ENCODE data around the gene DYNC1H1. TPM values are rescaled to one million over a fixed set of nuclear protein-coding genes. Genes with fewer than 3 reads are reported as not detected.

The DYNC1H1 gene
- total RNA-seq, 4 donors from 2014 or later = 556 to 753 (median 634) TPM

DNA sequence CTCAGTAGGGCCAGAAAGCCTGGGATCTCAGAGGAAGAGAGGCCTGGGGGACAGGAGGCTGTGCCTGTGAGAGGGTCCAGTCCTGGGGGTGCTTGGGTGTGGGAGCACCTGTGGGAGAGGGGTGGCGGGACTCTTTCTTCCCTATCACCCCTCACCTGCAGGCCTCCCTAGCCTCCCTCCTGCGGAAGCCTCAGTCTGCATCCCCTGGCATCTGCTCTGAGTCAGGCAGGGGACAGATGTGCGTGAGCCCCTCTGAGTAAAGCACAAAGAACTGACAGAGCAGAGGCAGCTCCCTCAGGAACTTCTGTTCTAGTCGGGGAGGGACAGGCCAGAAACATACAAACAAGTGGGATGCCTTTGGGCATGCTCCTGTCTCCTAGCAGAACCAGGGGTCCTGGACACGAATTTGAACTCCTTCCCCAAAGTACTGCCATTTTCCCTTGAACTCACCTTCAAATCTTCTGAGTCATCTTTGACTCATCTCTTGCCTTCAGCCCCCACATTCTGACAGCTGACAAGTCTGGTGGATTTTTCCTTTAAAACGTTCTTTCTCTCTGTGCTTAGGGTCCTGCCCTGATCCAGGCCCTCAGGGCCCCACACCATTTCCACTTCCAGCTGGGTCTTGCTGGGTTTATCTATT lies 131.0 kb downstream of the DYNC1H1 start:
- Histone ChIP-seq H3K27me3 (no peaks in the 10 kb centered on the region), H3K4me1 (peaks cover 11% of the 10 kb centered on the region), H3K4me3 (no peak overlapping the region), H3K27ac (no peak overlapping the region), H3K36me3 (no peaks in the 10 kb centered on the region), H3K9me3 (no peaks in the 10 kb centered on the region)
- 81% methylated on average over 6 of the region's 6 CpGs for WGBS
- DNase-seq (ENCODE audit: low spot score in 2 of 2) = no peak
- TF ChIP-seq POLR2A (IDR thresholded peaks at IDR 0.05) (no peak), POLR2AphosphoS5 (IDR thresholded peaks at IDR 0.05) (no peak), EP300 (IDR thresholded peaks at IDR 0.05) (no peak)
- TF ChIP-seq, protein P1, sequence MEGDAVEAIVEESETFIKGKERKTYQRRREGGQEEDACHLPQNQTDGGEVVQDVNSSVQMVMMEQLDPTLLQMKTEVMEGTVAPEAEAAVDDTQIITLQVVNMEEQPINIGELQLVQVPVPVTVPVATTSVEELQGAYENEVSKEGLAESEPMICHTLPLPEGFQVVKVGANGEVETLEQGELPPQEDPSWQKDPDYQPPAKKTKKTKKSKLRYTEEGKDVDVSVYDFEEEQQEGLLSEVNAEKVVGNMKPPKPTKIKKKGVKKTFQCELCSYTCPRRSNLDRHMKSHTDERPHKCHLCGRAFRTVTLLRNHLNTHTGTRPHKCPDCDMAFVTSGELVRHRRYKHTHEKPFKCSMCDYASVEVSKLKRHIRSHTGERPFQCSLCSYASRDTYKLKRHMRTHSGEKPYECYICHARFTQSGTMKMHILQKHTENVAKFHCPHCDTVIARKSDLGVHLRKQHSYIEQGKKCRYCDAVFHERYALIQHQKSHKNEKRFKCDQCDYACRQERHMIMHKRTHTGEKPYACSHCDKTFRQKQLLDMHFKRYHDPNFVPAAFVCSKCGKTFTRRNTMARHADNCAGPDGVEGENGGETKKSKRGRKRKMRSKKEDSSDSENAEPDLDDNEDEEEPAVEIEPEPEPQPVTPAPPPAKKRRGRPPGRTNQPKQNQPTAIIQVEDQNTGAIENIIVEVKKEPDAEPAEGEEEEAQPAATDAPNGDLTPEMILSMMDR (IDR thresholded peaks at IDR 0.05) = no peak

- Histone ChIP-seq H3K27me3 (no peaks in the 10 kb centered on the region), H3K9me3 (no peaks in the 10 kb centered on the region), H3K4me3 (no peak overlapping the region), H3K27ac (no peak overlapping the region), H3K36me3 (no peaks in the 10 kb centered on the region), H3K4me1 (peaks cover 11% of the 10 kb centered on the region)
- DNase-seq (ENCODE audit: low spot score in 2 of 2) = no peak
- WGBS = 38% methylated on average over 8 of the region's 8 CpGs
- TF ChIP-seq POLR2AphosphoS5 (IDR thresholded peaks at IDR 0.05) (no peak), EP300 (IDR thresholded peaks at IDR 0.05) (no peak), POLR2A (IDR thresholded peaks at IDR 0.05) (no peak)
- TF ChIP-seq, protein P1 (IDR thresholded peaks at IDR 0.05) = no peak
Observed at GRCh38 chr14:102095871-102096568, 131.6 kb downstream of the DYNC1H1 start.

DNA sequence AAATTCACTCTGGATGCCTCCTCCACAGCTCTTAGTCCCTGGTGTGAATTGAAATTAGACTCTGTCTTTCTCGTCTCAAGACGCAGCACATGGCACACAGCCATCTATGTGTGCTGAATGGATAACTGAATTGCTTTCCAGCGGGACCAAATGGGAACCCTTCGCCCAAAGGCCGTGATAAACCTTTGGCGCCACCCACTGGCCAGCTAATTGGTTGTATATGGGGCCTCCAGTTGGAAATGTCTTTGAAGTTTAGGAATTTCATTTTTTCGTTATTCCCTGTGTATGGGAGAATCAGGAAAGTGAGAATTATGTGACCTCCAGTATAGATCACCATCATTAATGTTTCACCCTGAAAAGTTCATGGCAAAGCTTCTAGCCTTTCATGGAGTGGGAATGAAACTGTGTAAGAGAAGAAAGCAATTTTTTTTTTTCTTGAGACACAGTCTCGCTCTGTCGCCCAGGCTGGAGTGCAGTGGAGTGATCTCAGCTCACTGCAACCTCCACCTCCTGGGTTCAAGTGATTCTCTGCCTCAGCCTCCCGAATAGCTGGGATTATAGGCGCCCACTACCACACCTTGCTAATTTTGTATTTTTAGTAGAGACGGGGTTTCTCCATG lies 132.3 kb downstream of the DYNC1H1 start:
- Histone ChIP-seq H3K27me3 (no peaks in the 10 kb centered on the region), H3K27ac (no peak overlapping the region), H3K9me3 (no peaks in the 10 kb centered on the region), H3K4me3 (no peak overlapping the region), H3K36me3 (no peaks in the 10 kb centered on the region), H3K4me1 (peaks cover 11% of the 10 kb centered on the region)
- no peak for TF ChIP-seq POLR2AphosphoS5 (IDR thresholded peaks at IDR 0.05)
- TF ChIP-seq EP300 (IDR thresholded peaks at IDR 0.05) = no peak
- TF ChIP-seq, protein P1 (IDR thresholded peaks at IDR 0.05) = peak; percentile 57 to 76
- 35% methylated on average over 12 of the region's 12 CpGs for WGBS
- peak; percentile 90 to 93 for DNase-seq (ENCODE audit: low spot score in 2 of 2)

DNA sequence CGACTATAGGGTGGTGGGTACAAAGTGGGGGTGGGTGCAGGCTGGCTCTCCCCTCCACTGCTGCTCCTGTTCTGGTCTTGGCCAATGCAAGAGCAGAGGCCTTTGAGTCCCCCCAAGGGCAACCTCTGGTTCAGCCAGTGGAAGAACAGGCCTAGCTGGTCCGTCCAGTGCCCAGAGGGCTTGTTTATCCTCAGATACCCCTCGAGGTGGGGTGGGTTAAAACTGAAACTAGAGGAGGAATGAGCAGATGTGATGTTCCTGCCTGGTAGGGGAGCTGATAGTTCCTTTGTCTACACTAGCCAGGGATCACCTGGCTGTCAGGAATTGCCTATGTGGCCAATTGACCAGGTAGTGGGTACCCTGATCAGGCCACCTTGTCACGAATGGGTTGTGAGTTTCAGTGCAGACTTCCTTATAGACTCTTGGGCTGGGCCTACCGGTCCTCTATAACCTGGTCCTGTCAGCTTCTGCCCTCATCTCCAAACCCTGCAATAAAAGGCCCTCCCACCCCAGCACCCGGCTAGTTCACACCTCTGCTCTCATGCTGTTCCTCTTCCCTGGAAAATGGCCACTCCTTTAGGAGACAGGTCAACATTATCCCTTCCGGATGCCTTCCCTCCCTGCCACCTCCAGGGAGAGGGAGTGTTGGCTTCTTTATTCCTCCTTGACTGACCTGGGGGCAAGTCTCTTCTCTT lies 133.2 kb downstream of the DYNC1H1 start:
- Histone ChIP-seq H3K27me3 (no peaks in the 10 kb centered on the region), H3K4me1 (peaks cover 11% of the 10 kb centered on the region), H3K9me3 (no peaks in the 10 kb centered on the region), H3K27ac (no peak overlapping the region), H3K36me3 (no peaks in the 10 kb centered on the region), H3K4me3 (no peak overlapping the region)
- DNase-seq (ENCODE audit: low spot score in 2 of 2) = no peak
- 66% methylated on average over 7 of the region's 7 CpGs for WGBS
- TF ChIP-seq EP300 (IDR thresholded peaks at IDR 0.05) (no peak), POLR2AphosphoS5 (IDR thresholded peaks at IDR 0.05) (no peak), POLR2A (IDR thresholded peaks at IDR 0.05) (no peak)
- TF ChIP-seq, protein P1 (IDR thresholded peaks at IDR 0.05) = no peak
